ENCODE results near the gene RBM3. TPM values are rescaled to one million over a fixed set of nuclear protein-coding genes. Genes with fewer than 3 reads are reported as not detected.

Gene RBM3
- total RNA-seq, 5 donors from 2014 or later (not counting 1 experiment from before 2014, with no cell fraction given), result 212 to 345 (median 222) TPM

DNA sequence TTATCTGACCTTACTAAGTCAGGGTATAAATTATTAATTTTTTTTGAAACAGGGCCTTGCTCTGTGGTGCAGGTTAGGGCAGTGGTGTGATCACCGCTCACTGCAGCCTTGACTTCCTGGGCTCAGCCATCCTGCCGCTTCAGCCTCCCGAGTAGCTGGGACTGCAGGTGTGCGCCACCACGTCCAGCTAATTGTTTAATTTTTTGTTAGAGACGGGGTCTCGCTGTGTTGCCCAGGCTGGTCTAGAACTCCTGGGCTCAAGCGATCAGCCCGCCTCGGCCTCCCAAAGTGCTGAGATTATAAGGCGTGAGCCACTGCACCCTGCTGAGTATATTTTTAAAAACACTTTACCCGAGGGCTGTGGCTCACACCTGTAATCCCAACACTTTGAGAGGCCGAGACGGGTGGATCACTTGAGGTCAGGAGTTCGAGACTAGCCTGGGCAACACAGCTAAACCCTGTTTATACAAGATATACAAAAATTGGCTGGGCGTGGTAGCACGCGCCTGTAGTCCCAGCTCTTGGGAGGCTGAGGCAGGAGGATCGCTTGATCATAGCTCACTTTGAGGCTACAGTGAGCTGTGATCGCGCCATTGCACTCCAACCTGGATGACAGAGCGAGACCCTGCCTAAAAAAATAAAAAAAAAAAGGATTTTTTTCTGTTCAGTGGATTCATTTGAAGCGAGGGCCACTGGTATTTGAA, 35.5 kb upstream of the RBM3 start:
- ATAC-seq (replicated peaks in 1 of 4), result no peak
- peak overlapping the region; percentile 73 to 89 (median 84) for H3K4me3 Mint-ChIP-seq
- ChIA-PET POLR2A (interaction anchor here (0.6 to 0.7 kb wide), 3 partner anchors 16 to 1695 kb away, joined by 3 to 7 read pairs (median 7); no protein-coding TSS in a partner anchor), CTCF (interaction anchor here (0.6 to 2.1 kb wide), 6 partner anchors 11 to 463 kb away, joined by 3 to 7 read pairs (median 6); partner anchors contain the start of genes GRIPAP1 (in 1 of the 2) and RBM3 (in 1 of the 2))
- H3K36me3 Mint-ChIP-seq, result peaks cover 6% of the 10 kb centered on the region
- no peaks in the 10 kb centered on the region for H3K9me3 Mint-ChIP-seq
- Histone ChIP-seq H3K9me3 (no peaks in the 10 kb centered on the region), H3K27me3 (replicated peaks in 1 of 2; ENCODE audit: control insufficient read depth in 2 of 2, extremely low read depth in 1 of 2, insufficient read depth in 2 of 2, low read length in 1 of 2) (no peaks in the 10 kb centered on the region), H3K27ac (ENCODE audit: low read length) (peak overlapping the region; percentile 85), H3K4me1 (ENCODE audit: control insufficient read depth in 1 of 2, extremely low read depth in 1 of 2, insufficient read depth in 2 of 2, low read length in 2 of 2) (peaks cover 0 to 22% of the 10 kb centered on the region in 2 experiments), H3K4me3 (ENCODE audit: control insufficient read depth in 1 of 2, extremely low read depth in 1 of 2, low read length in 1 of 2) (peak overlapping the region in 1 of 2 donors; percentile 27), H3K36me3 (ENCODE audit: control insufficient read depth in 2 of 2, extremely low read depth in 1 of 2, insufficient read depth in 1 of 2, low read length in 1 of 2) (peaks cover 0 to 10% of the 10 kb centered on the region in 2 donors)
- DNase-seq, result peak in 2 of 35 experiments; percentile 1 to 11
- peaks cover 16 to 19% (median 17%) of the 10 kb centered on the region in 3 donors for H3K4me1 Mint-ChIP-seq
- H3K27me3 Mint-ChIP-seq, result no peaks in the 10 kb centered on the region
- H3K27ac Mint-ChIP-seq, result peak overlapping the region; percentile 73 to 82
- 82% methylated on average over 3 of the region's 23 CpGs for WGBS (ENCODE audit: insufficient coverage)

DNA sequence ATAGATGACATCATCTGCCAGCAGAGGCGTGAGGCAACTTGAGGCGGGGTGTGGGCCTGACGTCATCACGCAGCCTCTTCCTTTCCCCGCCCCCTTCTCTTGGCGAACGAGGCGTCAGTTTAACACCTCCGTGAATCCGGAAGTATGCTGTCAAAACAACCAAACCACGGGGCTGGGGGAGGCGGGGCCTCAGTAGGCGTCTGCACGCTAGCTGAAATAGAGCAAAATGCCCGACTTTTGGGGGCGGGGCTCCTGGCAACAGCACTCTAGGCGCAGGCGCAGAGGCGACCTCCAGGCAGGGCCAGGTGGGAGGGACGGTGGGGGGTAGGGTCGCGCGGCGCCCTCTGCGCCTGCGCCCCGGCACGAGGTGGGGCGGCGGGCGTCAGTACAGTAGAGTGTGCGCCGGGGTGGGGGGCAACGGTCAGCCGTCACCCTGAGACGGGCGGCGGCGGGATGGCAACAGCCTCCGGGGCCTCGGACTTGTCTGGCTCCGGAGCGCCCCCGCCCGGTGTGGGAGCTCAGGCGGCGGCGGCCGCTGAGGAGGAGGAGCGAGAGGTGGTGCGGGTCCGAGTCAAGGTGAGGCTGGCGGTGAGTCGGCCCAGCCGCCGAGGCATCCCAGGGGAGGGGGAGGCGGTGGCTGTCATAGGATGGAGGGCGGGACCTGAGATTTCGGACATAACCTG, 34.8 kb upstream of the RBM3 start, which contains the start of gene TBC1D25:
TBC1D25 (plus strand) TSS at position 370 of the 683 bp plus-strand sequence; CDS start at position 454, 84 bp downstream.
- Mint-ChIP-seq H3K4me1 (peaks cover 16 to 19% (median 17%) of the 10 kb centered on the region in 3 donors), H3K4me3 (peak within 1 kb of the TSS; percentile 73 to 89 (median 84)), H3K36me3 (peaks cover 8% of the 10 kb centered on the region), H3K9me3 (no peaks in the 10 kb centered on the region), H3K27me3 (no peaks in the 10 kb centered on the region), H3K27ac (peak within 1 kb of the TSS; percentile 86 to 94)
- H3K36me3 ChIP-seq (ENCODE audit: control insufficient read depth in 2 of 2, extremely low read depth in 1 of 2, insufficient read depth in 1 of 2, low read length in 1 of 2), result peaks cover 0 to 10% of the 10 kb centered on the region in 2 donors
- H3K9me3 ChIP-seq, result no peaks in the 10 kb centered on the region
- peak within 1 kb of the TSS in 1 of 2 donors; percentile 80 for H3K4me3 ChIP-seq (ENCODE audit: control insufficient read depth in 1 of 2, extremely low read depth in 1 of 2, low read length in 1 of 2)
- DNase-seq, result peak; percentile 85 to 98 (median 97)
- peak; percentile 87 to 90 (median 89) for ATAC-seq (replicated peaks in 1 of 4)
- WGBS (ENCODE audit: insufficient coverage), result under 1% methylated on average over 44 of the region's 59 CpGs
- H3K27me3 ChIP-seq (replicated peaks in 1 of 2; ENCODE audit: control insufficient read depth in 2 of 2, extremely low read depth in 1 of 2, insufficient read depth in 2 of 2, low read length in 1 of 2), result no peaks in the 10 kb centered on the region
- ChIA-PET POLR2A (interaction anchor here (0.6 to 1.3 kb wide), 6 partner anchors 15 to 1696 kb away, joined by 3 to 7 read pairs (median 6); partner anchors contain the start of gene RBM3 (in 1 of the 2)), CTCF (interaction anchor here (0.6 to 2.1 kb wide), 7 partner anchors 10 to 463 kb away, joined by 3 to 7 read pairs (median 6); partner anchors contain the start of genes EBP (in 1 of the 2), GRIPAP1 (in 1 of the 2) and RBM3 (in 1 of the 2))
- peaks cover 0 to 22% of the 10 kb centered on the region in 2 experiments for H3K4me1 ChIP-seq (ENCODE audit: control insufficient read depth in 1 of 2, extremely low read depth in 1 of 2, insufficient read depth in 2 of 2, low read length in 2 of 2)
- H3K27ac ChIP-seq (ENCODE audit: low read length), result peak within 1 kb of the TSS; percentile 95

DNA sequence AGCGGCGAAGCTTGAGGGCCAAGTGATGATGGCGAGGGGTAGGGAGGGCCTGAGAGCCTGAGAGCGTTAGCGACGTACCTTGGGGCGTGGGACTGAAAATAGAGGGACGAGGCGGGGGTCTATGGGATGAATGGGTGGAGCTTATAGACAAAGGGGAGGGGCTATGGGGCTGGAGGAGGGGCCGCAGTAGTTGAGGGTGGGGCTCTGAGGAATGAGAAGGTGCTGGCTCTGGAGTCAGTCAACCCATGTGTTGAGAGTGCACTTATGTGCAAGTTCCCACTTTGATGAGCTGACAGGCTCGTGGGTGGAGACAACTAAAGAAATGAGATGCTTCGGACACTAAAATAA, 34.3 kb upstream of the RBM3 start:
- Histone ChIP-seq H3K4me1 (ENCODE audit: control insufficient read depth in 1 of 2, extremely low read depth in 1 of 2, insufficient read depth in 2 of 2, low read length in 2 of 2) (peaks cover 0 to 22% of the 10 kb centered on the region in 2 experiments), H3K27me3 (replicated peaks in 1 of 2; ENCODE audit: control insufficient read depth in 2 of 2, extremely low read depth in 1 of 2, insufficient read depth in 2 of 2, low read length in 1 of 2) (no peaks in the 10 kb centered on the region), H3K27ac (ENCODE audit: low read length) (peak overlapping the region; percentile 95), H3K9me3 (no peaks in the 10 kb centered on the region), H3K4me3 (ENCODE audit: control insufficient read depth in 1 of 2, extremely low read depth in 1 of 2, low read length in 1 of 2) (peak overlapping the region in 1 of 2 donors; percentile 80), H3K36me3 (ENCODE audit: control insufficient read depth in 2 of 2, extremely low read depth in 1 of 2, insufficient read depth in 1 of 2, low read length in 1 of 2) (peaks cover 4 to 15% of the 10 kb centered on the region in 2 donors)
- ChIA-PET CTCF (interaction anchor here in 1 of 2 donors (0.7 to 2.1 kb wide), 4 partner anchors 18 to 457 kb away, joined by 3 to 7 read pairs (median 6); partner anchors contain the start of genes EBP and RBM3), POLR2A (interaction anchor here (0.6 to 1.3 kb wide), 3 partner anchors 18 to 37 kb away, joined by 3 to 7 read pairs (median 4); partner anchors contain the start of gene RBM3 (in 1 of the 2))
- peak overlapping the region; percentile 73 to 89 (median 84) for H3K4me3 Mint-ChIP-seq
- peaks cover 8% of the 10 kb centered on the region for H3K36me3 Mint-ChIP-seq
- WGBS (ENCODE audit: insufficient coverage), result 1% methylated on average over 10 of the region's 12 CpGs
- no peaks in the 10 kb centered on the region for H3K9me3 Mint-ChIP-seq
- ATAC-seq (replicated peaks in 1 of 4) (peak; percentile 39 to 51 (median 48)), DNase-seq (peak in 33 of 35 experiments; percentile 8 to 71 (median 41))
- H3K4me1 Mint-ChIP-seq, result peaks cover 16 to 19% (median 17%) of the 10 kb centered on the region in 3 donors
- no peaks in the 10 kb centered on the region for H3K27me3 Mint-ChIP-seq
- peak overlapping the region; percentile 86 to 94 for H3K27ac Mint-ChIP-seq

DNA sequence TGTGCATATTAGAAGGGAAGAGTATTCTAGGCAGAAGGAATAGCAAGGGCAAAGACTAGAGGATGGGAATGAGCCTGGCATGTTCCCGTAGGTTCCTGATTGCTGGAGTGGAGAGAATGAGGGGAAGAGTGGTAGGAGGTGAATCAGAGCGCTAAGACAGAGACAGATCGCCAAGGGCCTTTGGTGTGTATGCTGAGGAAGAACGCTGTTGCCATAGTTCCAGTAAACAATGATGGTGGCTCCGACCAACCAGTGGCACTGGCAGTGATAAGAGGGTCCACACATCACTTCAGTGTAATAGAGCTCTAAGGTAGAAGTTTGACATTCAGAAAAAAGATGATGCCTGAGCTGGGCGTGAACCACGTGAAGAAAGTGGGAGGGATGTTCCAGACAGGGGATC, 33.8 kb upstream of the RBM3 start:
- Mint-ChIP-seq H3K9me3 (no peaks in the 10 kb centered on the region), H3K36me3 (peaks cover 10% of the 10 kb centered on the region), H3K27me3 (no peaks in the 10 kb centered on the region), H3K4me3 (peak overlapping the region; percentile 73 to 89 (median 84)), H3K27ac (peak overlapping the region; percentile 86 to 94), H3K4me1 (peaks cover 16 to 19% (median 17%) of the 10 kb centered on the region in 3 donors)
- ATAC-seq (replicated peaks in 1 of 4) (no peak), DNase-seq (peak in 1 of 35 experiments; percentile 33)
- CTCF ChIA-PET, result interaction anchor here in 1 of 2 donors (1.6 kb wide), 1 partner anchor 457 kb away, joined by 6 read pairs; no protein-coding TSS in a partner anchor
- WGBS (ENCODE audit: insufficient coverage), result no CpG with 5 or more reads among the region's 7 CpGs
- Histone ChIP-seq H3K9me3 (no peaks in the 10 kb centered on the region), H3K4me1 (ENCODE audit: control insufficient read depth in 1 of 2, extremely low read depth in 1 of 2, insufficient read depth in 2 of 2, low read length in 2 of 2) (peaks cover 0 to 22% of the 10 kb centered on the region in 2 experiments), H3K27me3 (replicated peaks in 1 of 2; ENCODE audit: control insufficient read depth in 2 of 2, extremely low read depth in 1 of 2, insufficient read depth in 2 of 2, low read length in 1 of 2) (no peaks in the 10 kb centered on the region), H3K36me3 (ENCODE audit: control insufficient read depth in 2 of 2, extremely low read depth in 1 of 2, insufficient read depth in 1 of 2, low read length in 1 of 2) (peaks cover 4 to 18% of the 10 kb centered on the region in 2 donors), H3K27ac (ENCODE audit: low read length) (peak overlapping the region; percentile 95), H3K4me3 (ENCODE audit: control insufficient read depth in 1 of 2, extremely low read depth in 1 of 2, low read length in 1 of 2) (peak overlapping the region in 1 of 2 donors; percentile 80)
- POLR2A ChIA-PET, result interaction anchor here (0.5 to 1.3 kb wide), 4 partner anchors 17 to 37 kb away, joined by 3 to 7 read pairs (median 4); partner anchors contain the start of gene RBM3 (in 1 of the 2)

DNA sequence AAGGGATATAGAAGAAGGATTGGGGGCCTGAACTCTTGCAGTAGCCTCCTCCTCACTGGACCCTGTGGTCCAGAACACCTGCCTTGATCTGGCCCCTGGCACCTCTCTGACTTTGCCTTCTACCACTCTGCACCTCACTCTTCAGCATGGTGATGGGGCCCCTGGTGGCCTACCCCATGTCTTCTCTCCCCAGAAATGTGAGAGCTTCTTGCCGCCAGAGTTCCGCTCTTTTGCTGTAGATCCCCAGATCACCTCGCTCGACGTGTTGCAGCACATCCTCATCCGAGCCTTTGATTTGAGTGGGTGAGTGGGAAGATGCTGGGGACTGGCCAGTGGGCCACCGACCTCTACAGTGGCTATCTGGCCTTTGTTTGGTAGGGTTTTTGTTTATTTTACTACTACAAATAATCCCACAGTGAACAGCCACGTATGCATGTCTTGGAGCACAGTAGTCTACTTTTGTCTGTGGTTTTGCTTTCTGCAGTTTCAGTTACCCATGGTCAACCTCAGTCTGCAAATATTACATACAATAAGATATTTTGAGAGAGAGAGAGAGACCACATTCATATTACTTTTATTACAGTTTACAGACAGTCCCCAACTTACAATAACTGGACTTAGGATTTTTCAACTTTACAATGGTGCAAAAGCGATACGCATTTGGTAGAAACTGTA, 33.0 kb upstream of the RBM3 start:
- CTCF ChIA-PET, result no interaction called here
- Mint-ChIP-seq H3K4me3 (peak overlapping the region; percentile 73 to 89 (median 84)), H3K27ac (peak overlapping the region; percentile 19 to 94), H3K36me3 (peaks cover 11% of the 10 kb centered on the region), H3K9me3 (no peaks in the 10 kb centered on the region), H3K27me3 (no peaks in the 10 kb centered on the region), H3K4me1 (peaks cover 16 to 19% (median 17%) of the 10 kb centered on the region in 3 donors)
- Histone ChIP-seq H3K36me3 (ENCODE audit: control insufficient read depth in 2 of 2, extremely low read depth in 1 of 2, insufficient read depth in 1 of 2, low read length in 1 of 2) (peaks cover 4 to 21% of the 10 kb centered on the region in 2 donors), H3K9me3 (no peaks in the 10 kb centered on the region), H3K27ac (ENCODE audit: low read length) (peak overlapping the region; percentile 95), H3K4me3 (ENCODE audit: control insufficient read depth in 1 of 2, extremely low read depth in 1 of 2, low read length in 1 of 2) (no peak overlapping the region), H3K27me3 (replicated peaks in 1 of 2; ENCODE audit: control insufficient read depth in 2 of 2, extremely low read depth in 1 of 2, insufficient read depth in 2 of 2, low read length in 1 of 2) (no peaks in the 10 kb centered on the region), H3K4me1 (ENCODE audit: control insufficient read depth in 1 of 2, extremely low read depth in 1 of 2, insufficient read depth in 2 of 2, low read length in 2 of 2) (peaks cover 0 to 22% of the 10 kb centered on the region in 2 experiments)
- no peak for ATAC-seq (replicated peaks in 1 of 4)
- DNase-seq, result peak in 1 of 35 experiments; percentile 25
- WGBS (ENCODE audit: insufficient coverage), result no CpG with 5 or more reads among the region's 10 CpGs
- POLR2A ChIA-PET, result interaction anchor here in 1 of 2 donors (0.5 kb wide), 1 partner anchor 30 kb away, joined by 4 read pairs; no protein-coding TSS in a partner anchor
